GM19043 (cell line): Measurements from ENCODE around the gene SDHB.

Experiments
- ATAC-seq: cut with Tn5 transposase; IDR thresholded peaks from one replicate; pipeline ENCODE4 v1.9.1; 2021; ENCODE audit warnings: low read depth; ENCODE audit not compliant: unreplicated experiment

SDHB gene

GRCh38 chr1:16972189-16972895 lies 81.5 kb downstream of the SDHB start:
- ATAC-seq = no peak

GRCh38 chr1:16971341-16972188 lies 82.3 kb downstream of the SDHB start:
- ATAC-seq = no peak

- ATAC-seq = no peak
These were observed 83.5 kb downstream of the SDHB start for GRCh38 chr1:16970132-16970910.

- ATAC-seq = no peak
These were observed 84.2 kb downstream of the SDHB start for GRCh38 chr1:16969651-16970050.

GRCh38 chr1:16969057-16969611 lies 84.7 kb downstream of the SDHB start:
- ATAC-seq = no peak
